ENCODE measurements around the gene PET117.
A peak's percentile ranks its signal among the peaks of the same experiment; 100 is the strongest.

Gene PET117

DNA sequence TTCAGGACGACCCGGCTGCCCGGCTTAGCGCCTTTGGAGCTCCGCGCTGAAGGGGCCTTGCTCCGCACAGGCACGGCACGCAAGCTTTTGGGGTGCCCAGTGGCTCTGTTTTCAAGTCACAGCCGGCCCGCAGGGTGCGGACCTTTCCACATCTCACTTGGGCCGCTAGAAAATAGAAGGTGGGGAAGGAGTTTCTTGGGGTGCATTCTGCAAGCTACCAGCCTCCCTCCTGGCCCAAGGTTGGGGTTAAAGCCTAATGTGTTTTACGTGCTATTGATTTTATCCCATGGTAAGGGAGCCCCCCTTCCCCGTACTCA lies 561 bp downstream of the PET117 start:
- no peak overlapping the region for H2AK5ac ChIP-seq (ENCODE audit: low read length, severe bottlenecking)
- H3K9ac ChIP-seq (ENCODE audit: low read length): peak overlapping the region; percentile 95
- peak overlapping the region; percentile 79 to 93 for H3K4ac ChIP-seq (ENCODE audit: low read depth in 1 of 2, low read length in 2 of 2)
- peak overlapping the region; percentile 85 to 94 for H3K4me3 ChIP-seq (ENCODE audit: insufficient read depth in 1 of 2, low read depth in 1 of 2, low read length in 2 of 2)
- no peak overlapping the region for H2BK15ac ChIP-seq (ENCODE audit: low read depth, poor library complexity, severe bottlenecking)
- H3K9me3 ChIP-seq (ENCODE audit: control insufficient read depth, low read length): no peaks in the 10 kb centered on the region
- H3K27ac ChIP-seq (ENCODE audit: low read length, poor library complexity, severe bottlenecking): no peak overlapping the region
- peak overlapping the region; percentile 83 for H2BK5ac ChIP-seq (ENCODE audit: low read depth, low read length, poor library complexity, severe bottlenecking)
- H3K27me3 ChIP-seq (ENCODE audit: control insufficient read depth in 1 of 2, insufficient read depth in 1 of 2, low read length in 2 of 2): no peaks in the 10 kb centered on the region
- H3K14ac ChIP-seq (ENCODE audit: low read length in 2 of 2): peak overlapping the region in 1 of 2 experiments; percentile 76
- peak overlapping the region; percentile 77 for H2BK120ac ChIP-seq (ENCODE audit: low read depth, low read length)
- peak overlapping the region; percentile 86 for H4K8ac ChIP-seq (ENCODE audit: low read length)
- peak overlapping the region; percentile 98 for H4K91ac ChIP-seq (ENCODE audit: low read length)
- DNase-seq: no peak
- peak overlapping the region; percentile 99 for H2AFZ ChIP-seq (ENCODE audit: low read depth, low read length)
- 2% methylated on average over 13 of the region's 15 CpGs for WGBS
- H3K18ac ChIP-seq (ENCODE audit: low read depth in 1 of 2, low read length in 2 of 2): peak overlapping the region; percentile 94 to 99
- peaks cover 4 to 13% of the 10 kb centered on the region in 2 experiments for H3K36me3 ChIP-seq (ENCODE audit: control insufficient read depth in 1 of 2, insufficient read depth in 2 of 2, low read depth in 1 of 2, low read length in 2 of 2)
- H3K79me1 ChIP-seq (replicated peaks; ENCODE audit: low read length, poor library complexity, severe bottlenecking): peaks cover 7% of the 10 kb centered on the region
- peaks cover 2% of the 10 kb centered on the region for H3K4me1 ChIP-seq (ENCODE audit: control insufficient read depth, insufficient read depth, low read depth, low read length)
- peak overlapping the region; percentile 84 for H3K4me2 ChIP-seq (ENCODE audit: low read length, poor library complexity, severe bottlenecking)
- H2BK12ac ChIP-seq (ENCODE audit: low read length in 2 of 2): no peak overlapping the region
- peak overlapping the region in 1 of 2 experiments; percentile 72 for H3K23ac ChIP-seq (ENCODE audit: low read length in 2 of 2)

DNA sequence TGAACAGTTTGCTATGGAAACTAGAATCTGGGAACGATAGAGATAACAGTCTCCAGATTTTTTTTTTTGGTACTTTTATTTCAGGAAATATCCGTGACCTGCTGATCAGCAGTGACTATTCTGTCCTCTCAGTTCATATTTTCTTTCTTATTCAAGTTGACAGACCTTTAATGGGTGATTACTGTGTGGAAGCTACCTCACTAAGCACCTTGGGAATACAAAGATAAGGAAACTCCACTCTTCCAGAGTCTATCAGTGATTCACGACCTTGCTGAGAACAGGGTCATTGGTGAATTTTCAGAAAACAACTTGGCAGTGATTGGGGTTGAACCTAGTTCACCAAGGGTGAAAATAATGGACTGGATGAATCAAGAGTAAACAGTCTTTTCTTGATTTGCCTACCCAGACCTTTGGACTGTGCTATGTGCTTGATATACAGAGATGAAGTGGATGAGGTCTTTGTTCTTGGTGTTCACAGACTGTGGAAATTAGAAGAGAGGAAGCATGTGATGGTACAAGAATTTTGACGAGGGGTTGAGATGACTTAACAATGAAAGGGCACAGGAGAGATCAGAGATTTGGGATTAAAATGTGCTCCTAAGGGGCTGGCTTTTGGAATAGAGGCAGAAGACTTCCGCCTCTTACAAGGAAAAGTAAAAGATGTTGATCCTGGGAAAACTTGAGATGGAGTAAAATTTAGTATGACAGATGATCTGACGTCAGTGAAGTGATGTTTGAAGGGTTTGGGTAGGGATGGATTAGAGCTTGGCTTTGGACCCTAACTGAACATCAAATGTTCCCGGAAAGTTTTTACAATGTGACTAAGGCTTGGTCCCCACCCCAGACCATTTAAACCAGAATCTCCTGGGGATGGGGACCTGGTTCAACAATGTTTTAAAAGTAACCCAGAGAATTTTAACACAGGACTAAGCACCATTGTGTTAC lies 1.2 kb downstream of the PET117 start:
- H2BK15ac ChIP-seq (ENCODE audit: low read depth, poor library complexity, severe bottlenecking): no peak overlapping the region
- DNase-seq: peak; percentile 4
- no peak overlapping the region for H3K14ac ChIP-seq (ENCODE audit: low read length in 2 of 2)
- no peak overlapping the region for H2BK120ac ChIP-seq (ENCODE audit: low read depth, low read length)
- no peak overlapping the region for H2AK5ac ChIP-seq (ENCODE audit: low read length, severe bottlenecking)
- H2BK5ac ChIP-seq (ENCODE audit: low read depth, low read length, poor library complexity, severe bottlenecking): no peak overlapping the region
- 57% methylated on average over 6 of the region's 7 CpGs for WGBS
- peak overlapping the region; percentile 95 for H3K9ac ChIP-seq (ENCODE audit: low read length)
- no peak overlapping the region for H3K27ac ChIP-seq (ENCODE audit: low read length, poor library complexity, severe bottlenecking)
- H3K36me3 ChIP-seq (ENCODE audit: control insufficient read depth in 1 of 2, insufficient read depth in 2 of 2, low read depth in 1 of 2, low read length in 2 of 2): peaks cover 4 to 15% of the 10 kb centered on the region in 2 experiments
- no peaks in the 10 kb centered on the region for H3K27me3 ChIP-seq (ENCODE audit: control insufficient read depth in 1 of 2, insufficient read depth in 1 of 2, low read length in 2 of 2)
- peaks cover 2% of the 10 kb centered on the region for H3K4me1 ChIP-seq (ENCODE audit: control insufficient read depth, insufficient read depth, low read depth, low read length)
- no peak overlapping the region for H2AFZ ChIP-seq (ENCODE audit: low read depth, low read length)
- H3K79me1 ChIP-seq (replicated peaks; ENCODE audit: low read length, poor library complexity, severe bottlenecking): peaks cover 9% of the 10 kb centered on the region
- no peak overlapping the region for H3K4ac ChIP-seq (ENCODE audit: low read depth in 1 of 2, low read length in 2 of 2)
- no peak overlapping the region for H4K91ac ChIP-seq (ENCODE audit: low read length)
- no peaks in the 10 kb centered on the region for H3K9me3 ChIP-seq (ENCODE audit: control insufficient read depth, low read length)
- no peak overlapping the region for H2BK12ac ChIP-seq (ENCODE audit: low read length in 2 of 2)
- no peak overlapping the region for H3K23ac ChIP-seq (ENCODE audit: low read length in 2 of 2)
- H3K4me2 ChIP-seq (ENCODE audit: low read length, poor library complexity, severe bottlenecking): peak overlapping the region; percentile 84
- H3K4me3 ChIP-seq (ENCODE audit: insufficient read depth in 1 of 2, low read depth in 1 of 2, low read length in 2 of 2): peak overlapping the region in 1 of 2 experiments; percentile 85
- no peak overlapping the region for H4K8ac ChIP-seq (ENCODE audit: low read length)
- H3K18ac ChIP-seq (ENCODE audit: low read depth in 1 of 2, low read length in 2 of 2): no peak overlapping the region

DNA sequence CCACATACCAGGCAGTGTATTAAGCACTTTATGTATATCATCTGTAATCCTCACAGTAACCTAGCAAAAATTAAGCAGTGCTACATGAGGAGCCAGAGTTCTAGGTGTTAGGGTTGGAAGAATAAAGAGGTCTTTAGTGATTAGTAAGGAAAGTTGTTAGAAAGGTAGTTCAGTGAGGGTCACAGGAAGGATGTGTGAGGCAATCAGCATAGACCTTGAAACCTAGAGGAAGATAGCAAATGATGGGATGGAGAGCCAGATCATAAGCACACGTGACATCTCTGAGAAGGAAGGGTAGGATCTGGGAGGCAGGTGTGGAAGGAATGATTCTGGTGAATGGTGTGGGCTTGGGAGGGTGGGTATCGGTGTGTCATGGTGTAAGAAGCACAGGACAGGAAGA lies 2.2 kb downstream of the PET117 start:
- H3K36me3 ChIP-seq (ENCODE audit: control insufficient read depth in 1 of 2, insufficient read depth in 2 of 2, low read depth in 1 of 2, low read length in 2 of 2): peaks cover 4 to 24% of the 10 kb centered on the region in 2 experiments
- no peak overlapping the region for H3K27ac ChIP-seq (ENCODE audit: low read length, poor library complexity, severe bottlenecking)
- no peak overlapping the region for H2AFZ ChIP-seq (ENCODE audit: low read depth, low read length)
- no peak overlapping the region for H2BK120ac ChIP-seq (ENCODE audit: low read depth, low read length)
- H3K4me3 ChIP-seq (ENCODE audit: insufficient read depth in 1 of 2, low read depth in 1 of 2, low read length in 2 of 2): peak overlapping the region in 1 of 2 experiments; percentile 85
- H3K14ac ChIP-seq (ENCODE audit: low read length in 2 of 2): no peak overlapping the region
- peaks cover 9% of the 10 kb centered on the region for H3K79me1 ChIP-seq (replicated peaks; ENCODE audit: low read length, poor library complexity, severe bottlenecking)
- DNase-seq: no peak
- H3K18ac ChIP-seq (ENCODE audit: low read depth in 1 of 2, low read length in 2 of 2): no peak overlapping the region
- H3K9me3 ChIP-seq (ENCODE audit: control insufficient read depth, low read length): no peaks in the 10 kb centered on the region
- no peak overlapping the region for H2BK15ac ChIP-seq (ENCODE audit: low read depth, poor library complexity, severe bottlenecking)
- no peak overlapping the region for H3K4ac ChIP-seq (ENCODE audit: low read depth in 1 of 2, low read length in 2 of 2)
- no peaks in the 10 kb centered on the region for H3K27me3 ChIP-seq (ENCODE audit: control insufficient read depth in 1 of 2, insufficient read depth in 1 of 2, low read length in 2 of 2)
- H3K9ac ChIP-seq (ENCODE audit: low read length): peak overlapping the region; percentile 95
- no peak overlapping the region for H3K4me2 ChIP-seq (ENCODE audit: low read length, poor library complexity, severe bottlenecking)
- H3K23ac ChIP-seq (ENCODE audit: low read length in 2 of 2): no peak overlapping the region
- WGBS: 96% methylated on average over 2 of the region's 2 CpGs
- H2AK5ac ChIP-seq (ENCODE audit: low read length, severe bottlenecking): no peak overlapping the region
- no peak overlapping the region for H4K8ac ChIP-seq (ENCODE audit: low read length)
- H3K4me1 ChIP-seq (ENCODE audit: control insufficient read depth, insufficient read depth, low read depth, low read length): peaks cover 2% of the 10 kb centered on the region
- no peak overlapping the region for H4K91ac ChIP-seq (ENCODE audit: low read length)
- no peak overlapping the region for H2BK12ac ChIP-seq (ENCODE audit: low read length in 2 of 2)
- H2BK5ac ChIP-seq (ENCODE audit: low read depth, low read length, poor library complexity, severe bottlenecking): no peak overlapping the region

DNA sequence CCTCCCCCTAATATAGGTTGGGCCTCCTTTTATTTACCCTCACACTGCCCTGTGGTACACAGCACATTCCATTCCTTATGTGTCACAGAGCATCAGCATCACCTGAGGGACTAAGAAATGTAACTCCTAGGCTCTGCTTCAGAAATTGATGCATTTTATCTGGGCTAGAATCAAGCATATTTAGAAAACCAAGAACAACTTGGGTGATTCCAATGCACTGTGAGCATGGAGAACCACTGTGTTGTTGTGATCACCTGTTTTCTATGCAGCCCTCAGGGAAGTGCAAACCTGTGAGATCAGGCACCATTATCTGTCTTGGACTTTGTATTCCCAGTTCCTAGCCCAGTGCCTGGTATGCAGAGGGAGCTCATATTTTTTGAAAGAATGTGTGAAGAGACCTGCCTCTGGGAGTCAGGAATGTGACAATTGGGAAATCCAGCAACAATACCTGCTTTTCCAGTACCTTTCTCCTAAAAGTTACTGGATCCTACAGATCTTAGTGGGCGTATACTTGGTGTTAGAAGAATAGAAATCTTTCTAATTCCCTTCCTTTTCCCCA lies 7.0 kb downstream of the PET117 start:
- no peak overlapping the region for H3K27ac ChIP-seq (ENCODE audit: low read length, poor library complexity, severe bottlenecking)
- H4K8ac ChIP-seq (ENCODE audit: low read length): no peak overlapping the region
- H3K4me2 ChIP-seq (ENCODE audit: low read length, poor library complexity, severe bottlenecking): no peak overlapping the region
- no peaks in the 10 kb centered on the region for H3K9me3 ChIP-seq (ENCODE audit: control insufficient read depth, low read length)
- H3K18ac ChIP-seq (ENCODE audit: low read depth in 1 of 2, low read length in 2 of 2): no peak overlapping the region
- no peak overlapping the region for H3K23ac ChIP-seq (ENCODE audit: low read length in 2 of 2)
- H2BK5ac ChIP-seq (ENCODE audit: low read depth, low read length, poor library complexity, severe bottlenecking): no peak overlapping the region
- H3K79me1 ChIP-seq (replicated peaks; ENCODE audit: low read length, poor library complexity, severe bottlenecking): peaks cover 14% of the 10 kb centered on the region
- no peak overlapping the region for H2AK5ac ChIP-seq (ENCODE audit: low read length, severe bottlenecking)
- DNase-seq: no peak
- H3K4ac ChIP-seq (ENCODE audit: low read depth in 1 of 2, low read length in 2 of 2): no peak overlapping the region
- no peak overlapping the region for H2BK120ac ChIP-seq (ENCODE audit: low read depth, low read length)
- no peak overlapping the region for H2BK12ac ChIP-seq (ENCODE audit: low read length in 2 of 2)
- H3K9ac ChIP-seq (ENCODE audit: low read length): no peak overlapping the region
- H2BK15ac ChIP-seq (ENCODE audit: low read depth, poor library complexity, severe bottlenecking): no peak overlapping the region
- H4K91ac ChIP-seq (ENCODE audit: low read length): no peak overlapping the region
- peaks cover 6 to 57% of the 10 kb centered on the region in 2 experiments for H3K36me3 ChIP-seq (ENCODE audit: control insufficient read depth in 1 of 2, insufficient read depth in 2 of 2, low read depth in 1 of 2, low read length in 2 of 2)
- WGBS: no CpG with 5 or more reads among the region's 1 CpG
- H2AFZ ChIP-seq (ENCODE audit: low read depth, low read length): no peak overlapping the region
- peaks cover 2% of the 10 kb centered on the region for H3K4me1 ChIP-seq (ENCODE audit: control insufficient read depth, insufficient read depth, low read depth, low read length)
- no peak overlapping the region for H3K4me3 ChIP-seq (ENCODE audit: insufficient read depth in 1 of 2, low read depth in 1 of 2, low read length in 2 of 2)
- H3K27me3 ChIP-seq (ENCODE audit: control insufficient read depth in 1 of 2, insufficient read depth in 1 of 2, low read length in 2 of 2): no peaks in the 10 kb centered on the region
- no peak overlapping the region for H3K14ac ChIP-seq (ENCODE audit: low read length in 2 of 2)

Data from mesenchymal stem cell (in vitro differentiated cells and primary cell).